ENCODE results near the gene SLC22A7.
A peak's percentile ranks its signal among the peaks of the same experiment; 100 is the strongest.
"Not testable (repeated sequence)": the region's sequence is repeated elsewhere in the genome, so short reads cannot be mapped to it uniquely, and the experiment has no call there.

The SLC22A7 gene

GRCh38 chr6:43303751-43304331 is 5.8 kb downstream of the SLC22A7 start:
- DNase-seq = no peak

- DNase-seq = no peak
These were observed 6.3 kb downstream of the SLC22A7 start for GRCh38 chr6:43304361-43304760.

GRCh38 chr6:43304882-43305281 is 6.8 kb downstream of the SLC22A7 start:
- no peak for DNase-seq

- DNase-seq = no peak
These were observed 8.0 kb downstream of the SLC22A7 start for GRCh38 chr6:43306086-43306485.

- DNase-seq = no peak
These were observed 9.5 kb downstream of the SLC22A7 start for GRCh38 chr6:43307451-43308100.

- peak; percentile 78 for DNase-seq
These were observed 10.3 kb downstream of the SLC22A7 start, which contains the start of gene CRIP3 for GRCh38 chr6:43308101-43308989. CRIP3 (minus strand) TSS chr6:43308826; CDS start chr6:43308792, 34 bp downstream.

- DNase-seq = no peak
These were observed 11.0 kb downstream of the SLC22A7 start for GRCh38 chr6:43308990-43309477.

- no peak for DNase-seq
These were observed 12.1 kb downstream of the SLC22A7 start for GRCh38 chr6:43310134-43310533.

GRCh38 chr6:43310624-43311023 is 12.6 kb downstream of the SLC22A7 start:
- DNase-seq = no peak

GRCh38 chr6:43311666-43312065 is 13.6 kb downstream of the SLC22A7 start:
- DNase-seq = no peak

GRCh38 chr6:43313813-43314212 is 15.8 kb downstream of the SLC22A7 start:
- DNase-seq = no peak

GRCh38 chr6:43318011-43318410 is 20.0 kb downstream of the SLC22A7 start:
- DNase-seq = no peak

- no peak for DNase-seq
These were observed 27.8 kb downstream of the SLC22A7 start for GRCh38 chr6:43325876-43326275.

GRCh38 chr6:43328528-43328927 is 30.5 kb downstream of the SLC22A7 start:
- DNase-seq = no peak

- no peak for DNase-seq
These were observed 33.4 kb downstream of the SLC22A7 start for GRCh38 chr6:43331470-43331869.

GRCh38 chr6:43331891-43332290 is 33.8 kb downstream of the SLC22A7 start:
- no peak for DNase-seq

GRCh38 chr6:43334466-43335095 is 36.5 kb downstream of the SLC22A7 start:
- DNase-seq = peak; percentile 30

- DNase-seq = no peak
These were observed 37.4 kb downstream of the SLC22A7 start for GRCh38 chr6:43335469-43335868.

- DNase-seq = no peak
These were observed 38.3 kb downstream of the SLC22A7 start for GRCh38 chr6:43336382-43336781.

- no peak for DNase-seq
These were observed 40.2 kb downstream of the SLC22A7 start for GRCh38 chr6:43338243-43338642.

GRCh38 chr6:43339168-43339567 is 41.1 kb downstream of the SLC22A7 start:
- no peak for DNase-seq

- DNase-seq = not testable (repeated sequence)
These were observed 48.2 kb downstream of the SLC22A7 start for GRCh38 chr6:43346243-43346642.

GRCh38 chr6:43347021-43347420 is 49.0 kb downstream of the SLC22A7 start:
- DNase-seq = no peak

All from DMS79 treated with DMSO at 0.1 percent for 48 hours (cell line).